H1 (cell line): ENCODE results near the gene FGR. TPM values are rescaled to one million over a fixed set of nuclear protein-coding genes. Genes with fewer than 3 reads are reported as not detected.

ENCODE experiments used
- CTCF ChIA-PET: fragments of 300-600 bp; sonication (Branson Sonifier 250); formaldehyde crosslinking; loops from one replicate; lab custom pipeline; 2021; ENCODE audit not compliant: partially characterized antibody; lab: Charles Lee
- POLR2A ChIA-PET: fragments of 300-600 bp; sonication (Branson Sonifier 250); formaldehyde crosslinking; loops from one replicate; lab custom pipeline; 2021; ENCODE audit warnings: inconsistent platforms; ENCODE audit not compliant: partially characterized antibody; lab: Charles Lee
- DNase-seq, 2 experiments: peaks; one replicate each; pipeline versions ENCODE4 v3.0.0 to v3.0.0-alpha.2; 2010 to 2022; ENCODE audit warnings: low spot score in 2 of 2, low read depth in 1 of 2, mixed read lengths in 1 of 2
- FAIRE-seq: peaks from 2 replicates; lab custom pipeline; 2011; peaks lifted over from hg19 to GRCh38; lab: Jason Lieb, UNC
- H2AFZ ChIP-seq: 2 replicates; pipeline ENCODE4 v1.8.1; 2012; ENCODE audit warnings: low read length, inconsistent platforms
- H2AK5ac ChIP-seq: 2 replicates; pipeline ENCODE4 v1.6.1; 2013; ENCODE audit warnings: low read depth, low read length
- H2BK120ac ChIP-seq: replicated peaks from 2 replicates; pipeline ENCODE3; 2013; ENCODE audit warnings: low read depth, low read length, inconsistent platforms
- H2BK12ac ChIP-seq: 2 replicates; pipeline ENCODE4 v1.6.1; 2013; ENCODE audit warnings: low read depth, low read length
- H2BK15ac ChIP-seq: 2 replicates; pipeline ENCODE4 v1.6.1; 2013; ENCODE audit warnings: low read length
- H2BK20ac ChIP-seq: 2 replicates; pipeline ENCODE4 v1.6.1; 2013; ENCODE audit warnings: low read length
- H2BK5ac ChIP-seq: 2 replicates; pipeline ENCODE4 v1.6.1; 2013; ENCODE audit warnings: low read depth, low read length
- H3K14ac ChIP-seq: 2 replicates; pipeline ENCODE4 v1.6.1; 2013; ENCODE audit warnings: inconsistent platforms; ENCODE audit not compliant: insufficient read length
- H3K18ac ChIP-seq: 2 replicates; pipeline ENCODE4 v1.6.1; 2013; ENCODE audit warnings: low read length; ENCODE audit errors: extremely low read depth
- H3K23ac ChIP-seq: 2 replicates; pipeline ENCODE4 v1.6.1; 2013; ENCODE audit warnings: inconsistent platforms; ENCODE audit not compliant: insufficient read length
- H3K23me2 ChIP-seq: 2 replicates; pipeline ENCODE4 v1.6.1; 2013; ENCODE audit warnings: low read depth, low read length
- H3K27ac ChIP-seq: 2 replicates; pipeline ENCODE4 v1.6.1; 2011; ENCODE audit warnings: low read depth, low read length, inconsistent platforms
- H3K27me3 ChIP-seq, 4 experiments: replicated peaks in 1 of 4; 1 replicate in 1 of 4; 2 replicates in 3 of 4; pipeline versions ENCODE4 v1.6.1 to v1.8.1; 2011 to 2013; ENCODE audit warnings: low read length in 3 of 4, mild to moderate bottlenecking in 3 of 4, inconsistent platforms in 2 of 4, mixed read lengths in 2 of 4, moderate library complexity in 1 of 4; ENCODE audit not compliant: control insufficient read depth in 3 of 4, insufficient read depth in 3 of 4; ENCODE audit errors: extremely low read depth in 1 of 4
- H3K36me3 ChIP-seq, 4 experiments: 2 replicates each; pipeline versions ENCODE4 v1.6.1 to v1.8.1; 2011 to 2013; ENCODE audit warnings: mild to moderate bottlenecking in 4 of 4, low read length in 3 of 4, moderate library complexity in 2 of 4, control low read depth in 1 of 4, inconsistent platforms in 1 of 4; ENCODE audit not compliant: insufficient read depth in 4 of 4, control insufficient read depth in 2 of 4
- H3K4ac ChIP-seq: replicated peaks from 2 replicates; pipeline ENCODE3; 2013; ENCODE audit warnings: low read length, low read depth, mixed read lengths, inconsistent platforms; ENCODE audit not compliant: insufficient read length
- H3K4me1 ChIP-seq, 4 experiments: replicated peaks in 1 of 4; 1 replicate in 1 of 4; 2 replicates in 3 of 4; pipeline versions ENCODE4 v1.6.1 to v1.8.1; 2011 to 2013; ENCODE audit warnings: low read length in 3 of 4, inconsistent platforms in 2 of 4, mixed read lengths in 1 of 4; ENCODE audit not compliant: insufficient read depth in 4 of 4, control insufficient read depth in 3 of 4
- H3K4me2 ChIP-seq, 2 experiments: 2 replicates each; pipeline versions ENCODE4 v1.6.1 to v1.8.1; 2011 to 2013; ENCODE audit warnings: low read depth in 2 of 2, low read length in 2 of 2, control low read depth in 1 of 2, inconsistent platforms in 1 of 2, mild to moderate bottlenecking in 1 of 2; ENCODE audit not compliant: insufficient read depth in 1 of 2
- H3K4me3 ChIP-seq, 4 experiments: fragments of 200-600, 300-600 bp in 1 of 4; sonication (generic), shearing (Covaris generic), sonication (Bioruptor Twin) in 1 of 4; 2 replicates each; pipeline versions ENCODE4 v1.5.1 to v1.8.1; 2011 to 2016; ENCODE audit warnings: low read length in 4 of 4, low read depth in 3 of 4, control low read depth in 2 of 4, inconsistent platforms in 2 of 4, mild to moderate bottlenecking in 2 of 4, mixed read lengths in 1 of 4, moderate library complexity in 1 of 4; ENCODE audit not compliant: insufficient read depth in 2 of 4; ENCODE audit errors: extremely low read depth in 1 of 4
- H3K56ac ChIP-seq: replicated peaks from 2 replicates; pipeline ENCODE3; 2013; ENCODE audit warnings: low read depth, mild to moderate bottlenecking, mixed read lengths, low read length, inconsistent platforms; ENCODE audit not compliant: insufficient read length
- H3K79me1 ChIP-seq: 2 replicates; pipeline ENCODE4 v1.6.1; 2013; ENCODE audit warnings: low read depth, low read length, control low read depth
- H3K79me2 ChIP-seq, 2 experiments: 2 replicates each; pipeline versions ENCODE4 v1.6.1 to v1.8.1; 2012 to 2013; ENCODE audit warnings: low read length in 2 of 2, mild to moderate bottlenecking in 2 of 2, inconsistent platforms in 1 of 2; ENCODE audit not compliant: insufficient read depth in 2 of 2, control insufficient read depth in 1 of 2
- H3K9ac ChIP-seq, 4 experiments: replicated peaks in 1 of 4; 1 replicate in 1 of 4; 2 replicates in 3 of 4; pipeline versions ENCODE4 v1.6.1 to v1.8.1; 2011 to 2013; ENCODE audit warnings: low read depth in 3 of 4, low read length in 3 of 4, control low read depth in 2 of 4, mild to moderate bottlenecking in 2 of 4, moderate library complexity in 2 of 4, inconsistent platforms in 1 of 4; ENCODE audit errors: extremely low read depth in 1 of 4
- H3K9me3 ChIP-seq, 2 experiments: 2 replicates each; pipeline versions ENCODE4 v1.6.1 to v1.8.1; 2012 to 2013; ENCODE audit warnings: mild to moderate bottlenecking in 2 of 2, moderate library complexity in 2 of 2, control low read depth in 1 of 2, inconsistent platforms in 1 of 2, low read depth in 1 of 2, low read length in 1 of 2, mixed read lengths in 1 of 2; ENCODE audit not compliant: insufficient read depth in 2 of 2
- H4K20me1 ChIP-seq, 2 experiments: replicated peaks in 1 of 2; 2 replicates each; pipeline versions ENCODE3 to v1.8.1; 2011 to 2013; ENCODE audit warnings: inconsistent platforms in 2 of 2, low read length in 2 of 2, mild to moderate bottlenecking in 1 of 2; ENCODE audit not compliant: insufficient read depth in 2 of 2, control insufficient read depth in 1 of 2
- H4K5ac ChIP-seq: 2 replicates; pipeline ENCODE4 v1.6.1; 2013; ENCODE audit warnings: low read length, low read depth, mixed read lengths, inconsistent platforms; ENCODE audit not compliant: insufficient read length
- H4K8ac ChIP-seq: 2 replicates; pipeline ENCODE4 v1.8.0; 2013; ENCODE audit warnings: mild to moderate bottlenecking, moderate library complexity, low read length, inconsistent platforms; ENCODE audit not compliant: insufficient read depth; ENCODE audit errors: extremely low read depth
- H4K91ac ChIP-seq: replicated peaks from 2 replicates; pipeline ENCODE3; 2013; ENCODE audit warnings: low read length, mixed read lengths, inconsistent platforms; ENCODE audit not compliant: insufficient read length
- CBX5 ChIP-seq: fragments of 300-800, 300-1000 bp; sonication (generic); IDR thresholded peaks from 2 replicates; pipeline ENCODE4 v1.7.1; 2016; ENCODE audit warnings: antibody characterized with exemption, low read length, low read depth
- FOSL1 ChIP-seq: IDR thresholded peaks from 2 replicates; pipeline ENCODE4 v1.6.1; 2011; ENCODE audit warnings: mild to moderate bottlenecking, low read depth, low read length, moderate library complexity; ENCODE audit not compliant: insufficient read depth
- RAD21 ChIP-seq, 2 experiments: IDR thresholded peaks in 1 of 2; conservative IDR thresholded peaks in 1 of 2; 2 replicates each; pipeline ENCODE4 v1.6.1; 2011; ENCODE audit warnings: low read depth in 2 of 2, low read length in 2 of 2, improper control_type of control experiment in 1 of 2, inconsistent platforms in 1 of 2, mild to moderate bottlenecking in 1 of 2, moderate library complexity in 1 of 2
- TBP ChIP-seq: IDR thresholded peaks from 2 replicates; pipeline ENCODE4 v1.6.1; 2011; ENCODE audit warnings: low read depth, low read length, improper control_type of control experiment
- TCF12 ChIP-seq: IDR thresholded peaks from 2 replicates; pipeline ENCODE4 v1.6.1; 2011; ENCODE audit warnings: low read depth, mild to moderate bottlenecking, low read length
- YY1 ChIP-seq: IDR thresholded peaks from 2 replicates; pipeline ENCODE4 v1.6.1; 2011; ENCODE audit warnings: low read depth, mild to moderate bottlenecking, low read length
- WGBS, 2 experiments: shearing (Covaris generic) in 1 of 2; methylation state at CpG; one replicate each; pipeline versions ENCODE4 v1.1.6 to v1.1.7; 2013 to 2015; ENCODE audit warnings: low lambda C conversion rate in 2 of 2, mixed read lengths in 2 of 2, inconsistent platforms in 1 of 2, low coverage in 1 of 2, missing lambda C conversion rate in 1 of 2; ENCODE audit not compliant: insufficient replicate concordance in 2 of 2, insufficient coverage in 1 of 2, insufficient read length in 1 of 2; ENCODE audit errors: extremely low coverage in 1 of 2, missing lambda C conversion rate in 1 of 2; 5-methylcytosine and 5-hydroxymethylcytosine counted together
- polyA plus RNA-seq, 7 experiments: library from polyadenylated mRNA; depleted of rRNA in 3 of 7; stranded (reverse) in 5 of 7; unstranded in 2 of 7; fragments of >200 nt in 5 of 7; fragments of 200-250 nt in 2 of 7; gene quantifications; 1 replicate in 5 of 7; 2 replicates in 1 of 7; 4 replicates in 1 of 7; pipeline versions ENCODE4 v1.2.1 to v1.2.3, GENCODE V29; 2011 to 2013; ENCODE audit warnings: missing spikeins in 2 of 7, mixed read lengths in 2 of 7
- total RNA-seq: library from RNA; stranded (reverse); fragmentation: NEBNext Ultra II Directional; extraction: Animal tissue kit (Norgen Biotek cat#: 25700); gene quantifications from 2 replicates; pipeline ENCODE4 v1.2.1, GENCODE V29; 2021

The FGR gene
- total and polyA plus RNA-seq, 2 of the 8 experiments (the other 6 are each of a cell fraction or from before 2014, with no cell fraction given) = 0.22 to 0.95 TPM

DNA sequence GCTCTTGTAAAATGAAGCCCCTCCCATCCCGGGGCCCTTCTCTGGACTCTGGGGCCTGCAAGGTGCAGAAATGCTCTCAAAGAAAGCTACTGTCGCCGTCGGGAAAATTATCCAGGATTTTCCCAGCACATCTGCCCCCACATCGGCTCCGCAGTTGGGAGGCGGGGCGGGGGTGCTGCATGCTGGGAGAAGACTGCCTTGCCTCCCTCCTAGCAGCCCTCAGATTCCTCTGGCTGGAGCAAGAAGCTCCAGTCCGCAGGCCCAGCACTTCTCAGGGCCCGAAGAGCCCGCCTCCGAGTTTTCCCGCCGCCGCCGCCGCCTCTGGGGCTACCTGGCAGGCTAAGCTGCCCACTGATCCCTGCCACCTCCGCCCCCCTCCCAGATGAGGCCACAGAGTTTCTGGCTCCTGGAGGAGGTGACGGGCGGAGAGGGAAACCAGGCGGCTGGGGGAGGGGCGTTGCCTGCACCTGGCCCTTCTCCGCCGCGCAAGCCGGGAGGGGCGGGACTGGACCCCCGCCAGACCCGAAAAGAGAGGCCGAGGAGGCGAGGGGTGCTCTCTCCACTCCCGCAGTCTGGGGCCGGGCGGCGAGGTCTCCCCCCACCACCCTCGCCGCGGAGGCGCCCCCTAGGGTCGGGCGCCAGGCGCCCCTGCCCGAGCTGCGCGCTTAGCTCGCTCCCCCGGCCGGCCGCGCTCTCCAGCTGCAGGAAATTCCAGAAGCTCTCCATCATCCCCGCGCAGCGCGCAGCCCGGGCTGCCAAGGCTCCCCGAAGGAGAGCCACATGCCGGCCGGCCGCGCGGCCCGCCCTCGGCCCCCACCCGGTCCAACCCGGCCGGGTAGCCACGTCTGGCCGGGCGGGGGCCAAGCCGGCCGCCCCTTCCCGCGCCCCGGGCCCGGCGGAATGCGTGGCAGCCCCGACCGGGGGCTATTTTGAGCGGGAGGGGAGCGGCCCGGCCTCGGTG is 59.8 kb downstream of the FGR start:
- Histone ChIP-seq H3K4ac (peak overlapping the region; percentile 88), H3K9me3 (no peaks in the 10 kb centered on the region), H3K79me1 (peaks cover 14% of the 10 kb centered on the region), H4K91ac (no peak overlapping the region), H2AK5ac (no peak overlapping the region), H3K4me3 (peak overlapping the region; percentile 34 to 62 (median 40)), H3K4me1 (peaks cover 42 to 55% (median 46%) of the 10 kb centered on the region in 4 experiments), H3K18ac (peak overlapping the region; percentile 79), H3K14ac (no peak overlapping the region), H2BK5ac (peak overlapping the region; percentile 83; the same call in 1 of the 2 replicates), H3K4me2 (peak overlapping the region; percentile 64 to 65), H3K9ac (peak overlapping the region in 3 of 4 experiments; percentile 54 to 81 (median 58); a peak in 5 of 7 replicates), H3K36me3 (no peaks in the 10 kb centered on the region), H2BK20ac (no peak overlapping the region), H3K27ac (peak overlapping the region; percentile 81), H2BK15ac (0 out of 2 replicates have a peak overlapping the region, but pooled peaks have one; percentile 88), H3K27me3 (no peaks in the 10 kb centered on the region), H3K56ac (peak overlapping the region; percentile 5), H3K23ac (no peak overlapping the region), H4K8ac (peak overlapping the region; percentile 92), H2BK120ac (peak overlapping the region; percentile 58), H2AFZ (no peak overlapping the region), H2BK12ac (peak overlapping the region; percentile 82; the same call in 1 of the 2 replicates), H3K79me2 (peaks cover 0 to 36% of the 10 kb centered on the region in 2 experiments; a peak in 2 of 4 replicates), H4K20me1 (peaks cover 2 to 20% of the 10 kb centered on the region in 2 experiments), H3K23me2 (peaks cover 4% of the 10 kb centered on the region; the same call in 1 of the 2 replicates), H4K5ac (peak overlapping the region; percentile 46)
- ChIA-PET POLR2A (interaction anchor here (0.6 to 25.0 kb wide), 14 partner anchors 9 to 761 kb away, joined by 3 to 355 read pairs (median 3); partner anchors contain the start of gene AHDC1), CTCF (interaction anchor here (1.0 to 56.1 kb wide), 12 partner anchors 8 to 162 kb away, joined by 3 to 1807 read pairs (median 6); partner anchors contain the start of gene AHDC1)
- FAIRE-seq (no peak), DNase-seq (peak in 1 of 2 experiments; percentile 87)
- WGBS, 2 experiments = 3% methylated on average over 34 of the region's 83 CpGs; no CpG with 5 or more reads in 1 of the 2 experiments
- no peak; the same call in 1 of the 2 replicates for TF ChIP-seq YY1
- TF ChIP-seq TCF12 = peak; percentile 84; the same call in 1 of the 2 replicates
- no peak for TF ChIP-seq FOSL1
- no peak for TF ChIP-seq CBX5
- TF ChIP-seq TBP = peak; percentile 39; the same call in 1 of the 2 replicates
- TF ChIP-seq RAD21 (IDR thresholded peaks at IDR 0.05 in 1 of 2, conservative IDR thresholded peaks at IDR 0.05 in 1 of 2; ENCODE audit: low read depth in 2 of 2, low read length in 2 of 2) = peak in 1 of 2 experiments; percentile 4; a peak in 1 of 4 replicates
